Measurements from ENCODE around the gene SLC26A2.
"Not testable (repeated sequence)": the region's sequence is repeated elsewhere in the genome, so short reads cannot be mapped to it uniquely, and the experiment has no call there.

Gene SLC26A2

DNA sequence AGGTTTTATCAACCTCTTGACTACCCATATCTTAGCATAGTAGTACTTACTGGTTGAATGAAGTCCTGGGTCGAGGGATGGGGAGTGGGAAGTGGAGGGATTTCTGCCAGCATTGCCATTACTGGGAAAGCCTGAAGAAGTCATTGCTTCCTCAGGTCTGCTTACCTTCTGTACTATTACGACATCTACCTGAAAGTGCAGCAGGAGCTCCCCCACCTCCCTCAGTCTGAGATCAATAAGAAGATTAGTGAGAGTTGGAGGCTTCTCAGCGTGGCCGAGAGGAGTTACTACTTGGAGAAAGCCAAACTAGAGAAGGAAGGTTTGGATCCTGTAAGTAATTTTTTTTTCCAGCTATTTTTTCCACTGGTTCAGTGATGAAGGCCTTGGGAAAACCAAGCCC lies 45.8 kb downstream of the SLC26A2 start:
- DNase-seq (ENCODE audit: low spot score): no peak

DNA sequence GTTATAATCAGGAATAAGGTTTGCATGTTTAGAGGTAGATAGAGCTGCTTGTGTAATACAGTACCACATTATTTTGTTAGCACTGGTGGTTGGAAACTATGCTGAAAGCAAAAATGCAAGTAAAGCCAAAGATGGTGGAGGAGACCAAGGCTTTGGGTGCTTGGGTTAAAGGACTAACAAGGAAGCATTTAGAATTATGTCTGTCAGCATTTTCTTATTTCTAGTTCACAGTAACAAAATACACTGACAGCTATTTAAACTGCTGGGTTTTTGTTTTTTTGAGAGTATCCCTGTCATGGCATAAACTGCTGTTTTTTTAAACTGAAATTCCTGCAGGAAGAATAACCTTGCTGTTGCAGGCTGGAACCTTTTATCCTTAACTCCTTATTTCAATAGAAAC lies 46.5 kb downstream of the SLC26A2 start:
- DNase-seq (ENCODE audit: low spot score): no peak

DNA sequence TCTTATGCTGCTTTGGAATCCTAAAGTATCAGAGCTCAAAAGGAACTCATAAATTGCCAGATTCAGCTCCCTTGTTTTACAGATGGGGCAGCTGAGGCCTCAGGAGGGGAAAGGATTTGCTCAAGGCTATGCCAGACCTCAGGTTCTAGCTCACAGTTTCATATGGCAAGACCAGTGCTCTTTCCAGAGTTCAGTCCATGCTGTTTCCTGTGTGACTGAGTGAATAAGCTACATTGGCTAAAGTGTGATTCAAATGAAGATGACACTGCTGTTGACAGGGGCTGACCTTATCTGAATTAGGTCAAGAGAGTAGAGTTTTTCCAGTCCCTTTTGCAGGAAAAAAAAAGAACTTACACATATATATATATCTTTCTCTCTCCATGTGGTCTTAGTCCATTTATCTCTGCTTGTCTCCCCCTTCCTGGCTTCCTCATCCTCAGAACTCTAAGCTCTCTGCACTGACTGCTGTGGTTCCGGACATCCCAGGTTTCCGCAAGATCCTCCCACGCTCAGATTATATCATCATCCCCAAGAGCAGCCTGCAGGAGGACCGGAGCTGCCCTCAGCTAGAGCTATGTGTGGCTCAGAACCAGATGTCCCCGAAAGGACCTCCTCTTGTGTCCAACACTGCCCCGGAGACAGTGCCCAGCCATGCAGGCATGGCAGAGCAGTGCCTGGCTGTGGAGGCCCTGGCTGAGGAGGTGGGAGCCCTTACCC lies 49.3 kb downstream of the SLC26A2 start:
- no peak for DNase-seq (ENCODE audit: low spot score)

GRCh38 chr5:150013931-150014330 lies 53.4 kb downstream of the SLC26A2 start:
- no peak for DNase-seq (ENCODE audit: low spot score)

DNA sequence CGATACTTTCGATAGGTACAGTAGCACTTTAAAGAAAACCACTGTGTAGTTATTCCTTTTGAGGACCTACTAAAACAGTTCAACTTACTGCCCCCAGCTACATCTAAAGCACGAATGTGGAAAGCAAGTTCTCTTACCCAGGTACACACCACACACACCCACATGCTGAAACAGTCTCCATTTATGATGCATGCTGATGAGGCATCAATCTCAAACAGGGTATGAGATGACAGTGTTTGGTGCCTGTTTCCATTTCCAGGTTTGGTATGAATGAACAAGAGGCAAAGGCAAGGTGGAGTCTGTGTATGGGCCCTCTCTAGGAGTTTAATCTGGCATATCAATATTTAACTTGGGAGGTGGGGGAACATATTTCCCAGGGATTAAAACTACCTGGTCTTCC lies 53.9 kb downstream of the SLC26A2 start:
- no peak for DNase-seq (ENCODE audit: low spot score)

GRCh38 chr5:150015415-150015814 lies 54.9 kb downstream of the SLC26A2 start:
- no peak for DNase-seq (ENCODE audit: low spot score)

- no peak for DNase-seq (ENCODE audit: low spot score)
Observed at GRCh38 chr5:150016537-150016936, 56.0 kb downstream of the SLC26A2 start.

- DNase-seq (ENCODE audit: low spot score): no peak
Observed at GRCh38 chr5:150017226-150018005, 56.9 kb downstream of the SLC26A2 start.

- DNase-seq (ENCODE audit: low spot score): no peak
Observed at GRCh38 chr5:150020249-150020648, 59.7 kb downstream of the SLC26A2 start.

GRCh38 chr5:150021491-150022157 lies 61.1 kb downstream of the SLC26A2 start:
- DNase-seq (ENCODE audit: low spot score): no peak

DNA sequence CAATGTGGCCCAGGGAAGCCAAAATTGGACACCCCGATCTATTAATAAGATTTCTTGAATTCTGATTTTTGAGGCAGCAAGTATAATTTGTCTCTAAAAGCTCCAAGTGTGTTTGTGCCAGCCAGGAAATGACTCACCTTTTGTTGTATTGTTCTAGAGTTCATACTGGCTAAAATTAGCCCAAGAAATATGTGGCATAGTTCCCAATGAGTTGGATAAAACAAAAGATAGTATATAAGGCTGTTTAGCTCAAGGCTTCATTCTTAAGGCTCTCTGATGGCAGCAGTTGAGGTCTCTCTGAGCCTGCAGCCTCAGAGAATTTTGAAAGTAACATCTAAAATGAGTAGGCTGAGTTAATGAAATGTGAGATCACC lies 61.6 kb downstream of the SLC26A2 start:
- DNase-seq (ENCODE audit: low spot score): no peak

DNA sequence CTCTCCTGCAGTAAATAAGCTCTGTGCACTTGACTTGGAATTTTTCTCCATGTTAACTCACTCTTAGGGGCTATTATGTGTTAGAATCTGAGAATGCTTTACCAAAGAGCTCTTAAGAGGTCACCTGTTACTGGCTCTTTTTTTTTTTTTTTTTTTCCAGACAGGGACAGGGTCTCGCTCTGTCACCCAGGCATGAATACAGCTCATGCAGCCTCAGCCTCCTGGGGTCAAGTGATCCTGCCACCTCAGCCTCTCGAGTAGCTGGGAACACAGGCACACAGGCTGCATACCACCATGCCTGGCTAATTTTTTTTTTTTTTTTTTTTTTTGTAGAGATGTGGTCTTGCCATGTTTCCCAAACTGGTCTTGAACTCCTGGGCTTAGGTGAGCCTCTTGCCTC lies 62.1 kb downstream of the SLC26A2 start:
- no peak for DNase-seq (ENCODE audit: low spot score)

- no peak for DNase-seq (ENCODE audit: low spot score)
Observed at GRCh38 chr5:150023136-150023535, 62.6 kb downstream of the SLC26A2 start.

- DNase-seq (ENCODE audit: low spot score): no peak
Observed at GRCh38 chr5:150024346-150024984, 63.9 kb downstream of the SLC26A2 start.

- no peak for DNase-seq (ENCODE audit: low spot score)
Observed at GRCh38 chr5:150026682-150027172, 66.2 kb downstream of the SLC26A2 start.

DNA sequence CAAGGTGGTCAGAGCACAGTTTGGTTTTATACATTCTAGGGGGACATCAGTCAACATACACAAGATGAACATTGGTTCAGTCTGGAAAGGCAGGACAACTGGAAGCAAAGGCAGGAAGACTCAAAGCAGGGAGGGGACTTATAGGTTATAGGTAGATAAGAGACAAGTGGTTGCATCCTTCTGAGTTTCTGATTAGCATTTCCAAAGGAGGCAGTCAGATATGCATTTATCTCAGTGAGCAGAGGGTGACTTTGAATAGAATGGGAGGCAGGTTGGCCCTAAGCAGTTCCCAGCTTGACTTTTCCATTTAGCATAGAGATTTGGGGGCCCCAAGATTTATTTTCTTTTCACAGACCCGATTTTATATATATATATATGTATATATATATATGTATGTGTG lies 67.5 kb downstream of the SLC26A2 start:
- not testable (repeated sequence) for DNase-seq (ENCODE audit: low spot score)

- no peak for DNase-seq (ENCODE audit: low spot score)
Observed at GRCh38 chr5:150033334-150033733, 72.8 kb downstream of the SLC26A2 start.

DNA sequence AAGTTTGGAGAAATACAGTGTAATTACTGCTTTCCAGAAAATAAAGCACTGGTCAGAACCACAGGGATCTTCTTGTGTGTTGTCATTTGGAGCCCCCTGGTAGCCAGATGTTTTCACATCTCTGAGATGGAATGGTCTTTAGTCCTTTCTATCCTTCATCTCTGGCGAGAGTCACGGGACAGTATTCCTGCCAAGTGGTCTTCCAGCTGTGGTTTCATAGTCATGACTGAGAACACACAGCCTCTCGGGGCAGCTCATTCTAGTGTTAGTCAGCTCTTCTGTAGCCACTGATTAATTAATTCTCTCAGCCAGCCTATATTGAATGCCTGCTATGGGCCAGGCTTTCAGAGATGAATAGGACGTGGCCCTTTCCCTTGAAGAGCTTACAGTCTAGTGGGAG lies 74.1 kb downstream of the SLC26A2 start:
- no peak for DNase-seq (ENCODE audit: low spot score)

DNA sequence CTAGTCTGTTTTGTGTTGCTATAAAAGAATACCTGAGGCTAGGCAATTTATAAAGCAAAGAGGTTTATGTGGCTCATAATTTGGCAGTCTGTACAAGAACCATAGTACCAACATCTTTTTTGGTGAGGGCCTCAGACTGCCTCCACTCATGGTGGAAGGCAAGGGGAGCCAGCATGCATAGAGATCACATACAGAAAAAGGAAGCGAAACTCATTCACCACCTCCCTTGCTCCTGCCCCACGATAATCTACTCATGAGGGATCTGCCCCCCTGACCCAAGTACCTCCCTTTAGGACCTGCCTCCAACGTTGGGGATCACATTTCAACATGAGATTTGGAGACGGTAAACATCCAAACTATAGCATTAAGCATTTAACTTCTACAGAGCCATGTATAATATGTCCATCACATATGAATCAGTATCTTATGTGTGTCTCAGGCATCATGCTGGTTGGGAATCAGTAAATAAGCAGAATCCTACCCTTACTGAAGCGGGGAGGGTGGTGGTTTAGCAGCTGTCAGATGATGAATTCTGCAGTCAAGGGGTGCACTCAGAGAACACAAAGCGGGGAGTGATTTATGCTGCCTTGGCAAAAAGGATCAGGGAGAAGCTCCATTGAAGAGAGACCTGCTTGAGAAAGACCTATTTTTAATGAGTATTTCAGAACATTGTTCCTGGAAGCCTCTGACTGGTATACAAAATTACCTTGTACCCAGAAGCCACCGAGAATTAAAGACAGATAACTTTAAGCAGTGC lies 74.8 kb downstream of the SLC26A2 start:
- peak; percentile 34 for DNase-seq (ENCODE audit: low spot score)

- no peak for DNase-seq (ENCODE audit: low spot score)
Observed at GRCh38 chr5:150036513-150036912, 76.0 kb downstream of the SLC26A2 start.

Measured in germinal center (tissue), 1 donor.